K562 (cell line): ENCODE measurements around the gene BPIFB2. TPM values are rescaled to one million over a fixed set of nuclear protein-coding genes. Genes with fewer than 3 reads are reported as not detected.

Source experiments
- ATAC-seq: fragments of 200-7000 bp; cut with Tn5 transposase; 3 replicates; pipeline ENCODE4 v1.9.1; 2020; ENCODE audit warnings: moderate library complexity
- BruUV-seq: library from RNA; stranded (reverse); fragments of 400-500 nt; replicated peaks from 2 replicates; lab custom pipeline; 2021; lab: Mats Ljungman, UMichigan
- CTCF ChIA-PET: fragments of 300-600 bp; formaldehyde crosslinking; extraction: SDS; loops from one replicate; lab custom pipeline; 2021; ENCODE audit warnings: low intra/inter-chr PET ratio; lab: Yijun Ruan, JAX
- POLR2A ChIA-PET: fragments of 300-600, 350-650 bp; sonication (Branson Sonifier 250); formaldehyde crosslinking; extraction: SDS; loops from one replicate; lab custom pipeline; 2021; ENCODE audit warnings: antibody characterized with exemption, inconsistent platforms; lab: Yijun Ruan, JAX
- DNase-seq, 4 experiments: peaks; one replicate each; pipeline versions ENCODE4 v3.0.0 to v3.0.0-alpha.2; 2011 to 2018; ENCODE audit warnings: low spot score in 3 of 4, mixed read lengths in 3 of 4; ENCODE audit errors: extremely low read depth in 1 of 4
- FAIRE-seq: peaks from 2 replicates; lab custom pipeline; 2011; peaks lifted over from hg19 to GRCh38; lab: Jason Lieb, UNC
- H2AFZ ChIP-seq: 2 replicates; pipeline ENCODE4 v1.6.0; 2011; ENCODE audit warnings: low read depth, low read length, control low read depth, inconsistent platforms
- H3K27ac ChIP-seq: fragments of 200-600 bp; 3 replicates; pipeline ENCODE4 v1.8.0; 2011; ENCODE audit warnings: low read depth, mild to moderate bottlenecking, control low read depth, inconsistent platforms, low read length, moderate library complexity, mixed read lengths; ENCODE audit errors: extremely low read depth
- H3K27me3 ChIP-seq, 2 experiments: fragments of 300-600 bp in 1 of 2; 2 replicates in 1 of 2; 3 replicates in 1 of 2; pipeline versions ENCODE4 v1.6.0 to v1.8.0; 2011; ENCODE audit warnings: inconsistent platforms in 2 of 2, low read length in 2 of 2, mild to moderate bottlenecking in 1 of 2, mixed read lengths in 1 of 2, moderate library complexity in 1 of 2; ENCODE audit not compliant: control insufficient read depth in 2 of 2, insufficient read depth in 2 of 2
- H3K36me3 ChIP-seq: fragments of 300-600 bp; 3 replicates; pipeline ENCODE4 v1.8.0; 2011; ENCODE audit warnings: mild to moderate bottlenecking, low read length, inconsistent platforms; ENCODE audit not compliant: control insufficient read depth, insufficient read depth
- H3K4me1 ChIP-seq, 2 experiments: fragments of 200-600 bp in 1 of 2; replicated peaks in 1 of 2; 2 replicates in 1 of 2; 3 replicates in 1 of 2; pipeline versions ENCODE4 v1.5.1 to v1.8.0; 2011; ENCODE audit warnings: inconsistent platforms in 2 of 2, low read length in 2 of 2, mild to moderate bottlenecking in 1 of 2, mixed read lengths in 1 of 2, moderate library complexity in 1 of 2; ENCODE audit not compliant: control insufficient read depth in 2 of 2, insufficient read depth in 2 of 2
- H3K4me2 ChIP-seq: 2 replicates; pipeline ENCODE4 v1.6.1; 2011; ENCODE audit warnings: low read length, control low read depth, inconsistent platforms, mixed read lengths; ENCODE audit not compliant: insufficient read depth
- H3K4me3 ChIP-seq: fragments of 200-600 bp; sonication (generic), shearing (Covaris generic); 2 replicates; pipeline ENCODE4 v1.5.1; 2016; ENCODE audit warnings: control low read depth, inconsistent platforms
- H3K79me2 ChIP-seq: fragments of 200-600 bp; 3 replicates; pipeline ENCODE4 v1.8.0; 2011; ENCODE audit warnings: low read length, inconsistent platforms; ENCODE audit not compliant: control insufficient read depth, insufficient read depth
- H3K9ac ChIP-seq, 2 experiments: 2 replicates each; pipeline versions ENCODE4 v1.6.0 to v1.6.1; 2011; ENCODE audit warnings: low read depth in 2 of 2, low read length in 2 of 2, control low read depth in 1 of 2, inconsistent platforms in 1 of 2, mild to moderate bottlenecking in 1 of 2, mixed read lengths in 1 of 2; ENCODE audit not compliant: insufficient read depth in 1 of 2
- H3K9me1 ChIP-seq: one replicate; pipeline ENCODE4 v1.6.0; 2011; ENCODE audit warnings: inconsistent platforms, mild to moderate bottlenecking, low read length, moderate library complexity; ENCODE audit not compliant: control insufficient read depth, insufficient read depth
- H3K9me3 ChIP-seq: replicated peaks from 2 replicates; pipeline ENCODE4 v1.5.1; 2011; ENCODE audit warnings: low read depth, low read length, inconsistent platforms; ENCODE audit not compliant: control insufficient read depth, insufficient read depth
- H4K20me1 ChIP-seq: replicated peaks from 2 replicates; pipeline ENCODE4 v1.6.1; 2011; ENCODE audit warnings: low read length, inconsistent platforms, mixed read lengths; ENCODE audit not compliant: control insufficient read depth, insufficient read depth
- IFI16 ChIP-seq: fragments of 250-450 bp; sonication (Bioruptor Pico); IDR thresholded peaks from 2 replicates; pipeline ENCODE4 v2.1.2; 2022; ENCODE audit warnings: mild to moderate bottlenecking, inconsistent platforms
- MYBL2 ChIP-seq, 2 experiments: fragments of 450-650 bp in 1 of 2; sonication (generic) in 1 of 2; formaldehyde crosslinking in 1 of 2; IDR thresholded peaks; 2 replicates each; pipeline versions ENCODE4 v1.6.1 to v1.8.1; 2017 to 2022; ENCODE audit warnings: borderline replicate concordance in 1 of 2, inconsistent platforms in 1 of 2, low read depth in 1 of 2, mild to moderate bottlenecking in 1 of 2, missing genetic modification reagents in 1 of 2, moderate library complexity in 1 of 2
- RB1 ChIP-seq: fragments of 450-650 bp; IDR thresholded peaks from 2 replicates; pipeline ENCODE4 v1.6.1; 2017; ENCODE audit warnings: low read depth, mild to moderate bottlenecking
- TAF1 ChIP-seq: IDR thresholded peaks from 2 replicates; pipeline ENCODE4 v1.6.1; 2011; ENCODE audit warnings: mild to moderate bottlenecking, low read length, moderate library complexity; ENCODE audit not compliant: insufficient read depth, control insufficient read depth, severe bottlenecking; ENCODE audit errors: extremely low read depth
- YY1 ChIP-seq, 3 experiments: IDR thresholded peaks; 2 replicates each; pipeline ENCODE4 v1.6.1; 2011; ENCODE audit warnings: low read length in 2 of 3, mild to moderate bottlenecking in 2 of 3, moderate library complexity in 2 of 3, borderline replicate concordance in 1 of 3, control low read depth in 1 of 3, low read depth in 1 of 3; ENCODE audit not compliant: insufficient read depth in 3 of 3, insufficient replicate concordance in 2 of 3, control insufficient read depth in 1 of 3, insufficient read length in 1 of 3; ENCODE audit errors: extremely low read depth in 1 of 3
- in situ Hi-C: fragments of 300-500 bp; cut with MboI; formaldehyde crosslinking; loops from 4 replicates; pipeline ENCODE4 v1.15.0; 2018; ENCODE audit warnings: inconsistent platforms, mixed read lengths
- intact Hi-C: fragments of 100-400 bp; cut with micrococcal nuclease; formaldehyde crosslinking; loops from 2 replicates; pipeline ENCODE4 v1.14.2; 2022
- polyA plus RNA-seq, 8 experiments: library from polyadenylated mRNA; depleted of rRNA in 4 of 8; stranded (reverse) in 5 of 8; unstranded in 3 of 8; fragments of >200 nt; fragmentation: Nextera tagmentation in 2 of 8; fragmentation: Illumina TruSeq in 1 of 8; extraction: Ambion mirVana in 2 of 8; extraction: Trizol in 1 of 8; gene quantifications; 2 replicates each; pipeline versions ENCODE4 v1.2.1 to v1.2.3, GENCODE V29; 2011 to 2014; ENCODE audit warnings: inconsistent platforms in 1 of 8, missing spikeins in 1 of 8
- total RNA-seq, 7 experiments: library from RNA; depleted of rRNA in 6 of 7; stranded (reverse); fragments of >200 nt in 6 of 7; fragmentation: Illumina TruSeq in 2 of 7; extraction: Trizol in 2 of 7; gene quantifications; 2 replicates each; pipeline versions ENCODE4 v1.2.1 to v1.2.3, GENCODE V29; 2011 to 2021; ENCODE audit warnings: low replicate concordance in 1 of 7
- TF ChIP-seq, protein P1 (sequence below): fragments of 250-450 bp; sonication (Bioruptor Pico); IDR thresholded peaks from 2 replicates; pipeline ENCODE4 v1.8.0; 2022; ENCODE audit warnings: moderate library complexity, mild to moderate bottlenecking, inconsistent platforms
- TF ChIP-seq, protein P2 (sequence below): fragments of 450-650 bp; formaldehyde crosslinking; IDR thresholded peaks from 2 replicates; pipeline ENCODE4 v1.4.0; 2020; ENCODE audit warnings: mild to moderate bottlenecking, moderate library complexity

BPIFB2 gene
- total and polyA plus RNA-seq, 9 of the 15 experiments (the other 6 are each of a cell fraction or from before 2014, with no cell fraction given): not detected

DNA sequence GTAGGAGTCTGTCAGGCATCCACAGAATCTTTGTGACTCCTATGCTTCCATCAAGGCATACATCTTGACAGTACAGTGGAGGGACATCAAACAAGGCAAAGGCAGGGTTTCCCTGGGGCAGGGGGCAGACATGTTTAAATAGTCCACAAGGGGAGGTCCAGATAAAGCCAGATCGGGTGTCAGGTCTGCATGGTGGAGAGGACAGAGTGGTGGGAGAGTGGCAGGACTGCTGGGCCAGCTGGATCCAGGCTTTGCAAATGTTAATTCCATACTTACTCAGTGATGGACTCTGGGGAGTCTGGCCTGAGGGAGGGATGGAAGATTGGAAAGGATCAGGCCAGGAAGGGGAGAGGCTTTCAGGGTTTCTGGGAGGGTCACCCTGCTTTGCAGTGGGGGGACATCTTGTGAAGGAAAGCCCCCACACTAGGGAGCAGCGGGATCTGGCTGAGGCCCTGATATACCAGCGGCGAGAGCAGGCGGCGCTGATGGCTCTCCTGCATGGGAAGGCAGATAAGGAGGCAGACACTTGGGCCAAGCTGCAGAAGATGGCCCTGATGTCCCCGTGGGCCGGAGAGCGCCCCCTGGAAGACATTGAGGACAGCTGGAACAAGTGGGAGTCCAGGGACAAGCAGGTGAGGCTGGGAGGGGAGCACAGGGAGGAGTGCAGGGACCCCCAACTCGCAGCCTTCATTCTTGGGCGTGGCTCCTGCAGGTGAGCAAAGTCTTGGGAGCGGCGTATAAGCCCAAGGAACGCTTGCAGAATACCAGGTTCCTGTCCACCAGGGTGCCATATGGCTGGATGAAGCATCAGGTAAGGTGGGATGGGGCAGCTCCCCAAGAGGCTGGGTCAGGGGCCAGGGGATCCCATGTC, 47.9 kb upstream of the BPIFB2 start (continued):
- TF ChIP-seq YY1 (IDR thresholded peaks at IDR 0.05; ENCODE audit: borderline replicate concordance in 1 of 3, control insufficient read depth in 1 of 3, extremely low read depth in 1 of 3, insufficient read depth in 3 of 3, insufficient read length in 1 of 3, insufficient replicate concordance in 2 of 3, low read depth in 1 of 3, low read length in 2 of 3): peak in 1 of 3 experiments; percentile 12
- TF ChIP-seq, protein P1, sequence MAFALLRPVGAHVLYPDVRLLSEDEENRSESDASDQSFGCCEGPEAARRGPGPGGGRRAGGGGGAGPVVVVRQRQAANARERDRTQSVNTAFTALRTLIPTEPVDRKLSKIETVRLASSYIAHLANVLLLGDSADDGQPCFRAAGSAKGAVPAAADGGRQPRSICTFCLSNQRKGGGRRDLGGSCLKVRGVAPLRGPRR (CRISPR knock-in tag): no peak

DNA sequence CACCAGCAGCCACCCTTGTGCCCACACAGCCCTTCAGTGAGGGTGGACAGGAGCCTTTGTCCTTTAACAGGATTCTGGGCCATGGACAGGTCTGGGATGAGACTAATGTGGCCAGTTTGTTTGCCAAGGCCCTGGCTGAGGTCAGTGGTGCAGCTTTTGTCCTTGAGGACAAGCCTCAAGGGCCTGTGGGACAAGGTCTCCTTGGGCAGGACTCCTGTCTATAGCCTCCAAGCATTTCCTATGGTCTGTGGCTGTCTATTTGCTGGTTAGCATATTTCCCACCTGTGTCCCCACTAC, 47.3 kb upstream of the BPIFB2 start:
- Histone ChIP-seq H3K27ac (no peak overlapping the region), H3K27me3 (peaks cover 12 to 34% of the 10 kb centered on the region in 2 experiments; a peak in 4 of 5 replicates), H2AFZ (no peak overlapping the region), H3K4me2 (no peak overlapping the region), H3K4me3 (no peak overlapping the region), H4K20me1 (peaks cover 7% of the 10 kb centered on the region; the same call in 1 of the 2 replicates), H3K9me1 (no peaks in the 10 kb centered on the region)
- intact Hi-C loops: no loop called here
- POLR2A ChIA-PET: interaction anchor here (1.2 to 1.3 kb wide), 2 partner anchors 10 to 13 kb away, joined by 3 to 5 read pairs; no protein-coding TSS in a partner anchor
- no TSS peak for BruUV-seq
- no peak for ATAC-seq
- TF ChIP-seq TAF1 (no peak), RB1 (no peak), IFI16 (CRISPR knock-in tag) (no peak), MYBL2 (IDR thresholded peaks at IDR 0.05; ENCODE audit: low read depth) (no peak), MYBL2 (CRISPR knock-in tag; IDR thresholded peaks at IDR 0.05; ENCODE audit: borderline replicate concordance) (no peak)
- TF ChIP-seq, protein P2, sequence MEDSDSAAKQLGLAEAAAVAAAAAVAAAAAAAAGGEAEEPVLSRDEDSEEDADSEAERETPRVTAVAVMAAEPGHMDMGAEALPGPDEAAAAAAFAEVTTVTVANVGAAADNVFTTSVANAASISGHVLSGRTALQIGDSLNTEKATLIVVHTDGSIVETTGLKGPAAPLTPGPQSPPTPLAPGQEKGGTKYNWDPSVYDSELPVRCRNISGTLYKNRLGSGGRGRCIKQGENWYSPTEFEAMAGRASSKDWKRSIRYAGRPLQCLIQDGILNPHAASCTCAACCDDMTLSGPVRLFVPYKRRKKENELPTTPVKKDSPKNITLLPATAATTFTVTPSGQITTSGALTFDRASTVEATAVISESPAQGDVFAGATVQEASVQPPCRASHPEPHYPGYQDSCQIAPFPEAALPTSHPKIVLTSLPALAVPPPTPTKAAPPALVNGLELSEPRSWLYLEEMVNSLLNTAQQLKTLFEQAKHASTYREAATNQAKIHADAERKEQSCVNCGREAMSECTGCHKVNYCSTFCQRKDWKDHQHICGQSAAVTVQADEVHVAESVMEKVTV (CRISPR knock-in tag): no peak
- TF ChIP-seq, all 486 proteins: peak for 0
- no peaks in the 10 kb centered on the region; the same call in 1 of the 2 replicates for H3K9me3 ChIP-seq
- H3K9ac ChIP-seq: no peak overlapping the region
- H3K79me2 ChIP-seq: no peaks in the 10 kb centered on the region
- DNase-seq (no peak), FAIRE-seq (no peak)
- in situ Hi-C loops: no loop called here
- no peaks in the 10 kb centered on the region for H3K36me3 ChIP-seq
- CTCF ChIA-PET: interaction anchor here (0.7 kb wide), 1 partner anchor 184 kb away, joined by 3 read pairs; no protein-coding TSS in a partner anchor
- H3K4me1 ChIP-seq: peaks cover 0 to 7% of the 10 kb centered on the region in 2 experiments; a peak in 1 of 5 replicates
